GM20000 (cell line): Measurements from ENCODE around the gene SLC7A1.

Experiments
- DNase-seq: peaks from one replicate; pipeline ENCODE4 v3.0.0; 2012; ENCODE audit warnings: low spot score
- TF ChIP-seq, protein P1 (sequence below): IDR thresholded peaks from 2 replicates; pipeline ENCODE4 v1.5.1; 2012; ENCODE audit warnings: mild to moderate bottlenecking, control low read depth; ENCODE audit errors: extremely low read depth, missing control alignments

Gene SLC7A1

DNA sequence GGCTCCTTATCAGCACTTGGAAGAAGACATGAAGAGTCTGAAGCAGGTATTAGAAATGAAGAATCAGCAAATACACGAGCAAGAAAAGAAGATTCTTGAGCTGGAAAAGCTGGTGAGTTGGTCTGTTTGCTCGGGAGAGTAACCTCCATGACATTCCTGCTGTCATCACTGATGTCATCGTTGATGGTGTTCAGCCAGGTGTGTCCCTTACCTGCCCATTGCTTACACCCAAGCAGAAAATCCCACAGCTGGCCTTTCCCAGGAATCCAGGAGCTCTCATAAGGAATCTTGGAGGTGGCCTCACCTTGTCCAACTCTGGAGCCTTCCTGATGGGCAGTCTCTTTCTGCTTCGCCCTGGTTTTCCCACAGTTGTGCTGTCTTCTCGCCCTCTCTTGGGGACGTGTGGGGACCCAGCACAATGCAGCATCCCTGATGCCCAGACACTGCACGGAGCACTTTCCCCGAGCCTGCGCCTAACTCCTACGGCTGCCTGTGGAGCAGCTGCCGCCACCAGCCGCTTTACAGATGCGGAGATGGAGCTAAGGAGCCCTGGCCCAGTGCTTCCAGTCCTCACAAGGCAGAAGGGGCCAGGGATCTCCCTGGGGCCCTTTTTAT, 97.0 kb downstream of the SLC7A1 start:
- DNase-seq: no peak
- TF ChIP-seq, protein P1, sequence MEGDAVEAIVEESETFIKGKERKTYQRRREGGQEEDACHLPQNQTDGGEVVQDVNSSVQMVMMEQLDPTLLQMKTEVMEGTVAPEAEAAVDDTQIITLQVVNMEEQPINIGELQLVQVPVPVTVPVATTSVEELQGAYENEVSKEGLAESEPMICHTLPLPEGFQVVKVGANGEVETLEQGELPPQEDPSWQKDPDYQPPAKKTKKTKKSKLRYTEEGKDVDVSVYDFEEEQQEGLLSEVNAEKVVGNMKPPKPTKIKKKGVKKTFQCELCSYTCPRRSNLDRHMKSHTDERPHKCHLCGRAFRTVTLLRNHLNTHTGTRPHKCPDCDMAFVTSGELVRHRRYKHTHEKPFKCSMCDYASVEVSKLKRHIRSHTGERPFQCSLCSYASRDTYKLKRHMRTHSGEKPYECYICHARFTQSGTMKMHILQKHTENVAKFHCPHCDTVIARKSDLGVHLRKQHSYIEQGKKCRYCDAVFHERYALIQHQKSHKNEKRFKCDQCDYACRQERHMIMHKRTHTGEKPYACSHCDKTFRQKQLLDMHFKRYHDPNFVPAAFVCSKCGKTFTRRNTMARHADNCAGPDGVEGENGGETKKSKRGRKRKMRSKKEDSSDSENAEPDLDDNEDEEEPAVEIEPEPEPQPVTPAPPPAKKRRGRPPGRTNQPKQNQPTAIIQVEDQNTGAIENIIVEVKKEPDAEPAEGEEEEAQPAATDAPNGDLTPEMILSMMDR: no peak

DNA sequence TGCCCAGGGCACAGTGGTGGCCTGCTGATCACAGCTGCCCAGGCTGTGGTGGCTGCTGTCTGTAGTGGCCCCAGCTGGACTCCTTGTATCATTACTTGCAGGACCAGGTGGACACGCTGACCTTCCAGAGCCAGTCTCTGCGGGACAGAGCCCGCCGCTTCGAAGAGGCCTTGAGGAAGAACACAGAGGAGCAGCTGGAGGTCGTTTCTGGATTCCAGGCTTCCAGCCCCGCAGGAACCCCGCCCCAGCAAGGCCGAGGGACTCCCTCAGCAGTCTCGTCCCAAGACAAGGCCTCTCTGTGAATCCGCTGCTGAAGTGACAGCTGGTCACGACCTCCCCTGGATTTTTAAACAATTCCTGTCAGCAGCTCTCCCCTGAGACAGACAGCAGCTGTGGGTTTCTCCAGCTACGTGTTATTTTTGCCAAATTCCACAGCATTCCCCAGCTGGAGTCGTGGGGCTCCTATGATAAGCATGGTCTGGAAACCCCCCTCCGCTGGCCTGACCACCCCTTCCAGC, 98.3 kb downstream of the SLC7A1 start:
- no peak for DNase-seq
- TF ChIP-seq, protein P1: no peak

DNA sequence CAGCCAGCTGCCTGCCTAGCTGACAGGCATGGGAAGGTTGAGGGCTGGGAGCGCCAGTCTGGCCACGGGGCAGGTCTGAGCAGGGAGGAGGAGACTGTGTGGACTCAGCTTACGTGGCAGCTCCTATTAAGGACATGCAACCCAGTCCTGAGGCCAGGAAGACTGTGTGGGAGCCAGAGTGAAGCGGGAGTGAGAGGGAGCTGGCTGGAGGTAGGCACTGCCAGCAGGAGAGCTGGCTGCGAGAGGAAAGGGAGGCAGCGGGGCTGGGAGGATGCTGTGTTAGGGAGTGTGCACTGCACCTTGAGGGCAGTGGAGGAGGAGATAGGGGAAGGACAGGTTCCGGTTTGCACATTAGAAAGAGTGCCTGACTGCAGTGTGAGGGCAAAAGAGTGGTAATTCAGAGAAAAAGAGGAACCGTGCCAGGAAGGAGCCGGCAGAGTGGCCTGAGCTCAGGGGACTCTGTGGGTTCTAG, 99.2 kb downstream of the SLC7A1 start:
- DNase-seq: peak; percentile 39
- TF ChIP-seq, protein P1: no peak

DNA sequence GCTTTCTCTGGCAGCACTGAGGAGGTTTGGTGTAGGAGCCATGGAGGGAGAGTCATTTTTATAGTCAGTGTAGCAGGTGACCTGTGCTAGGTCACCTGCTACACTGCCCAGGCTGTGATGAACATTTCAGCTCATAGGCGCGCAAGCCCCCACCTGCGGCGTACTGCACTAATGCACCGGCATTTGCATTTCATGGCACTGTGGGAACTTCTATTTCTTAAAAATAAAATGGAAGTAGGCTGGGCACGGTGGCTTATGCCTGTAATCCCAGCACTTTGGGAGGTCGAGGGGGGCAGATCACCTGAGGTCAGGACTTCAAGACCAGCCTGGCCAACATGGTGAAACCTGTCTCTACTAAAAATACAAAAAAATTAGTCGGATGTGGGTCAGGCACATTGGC, 101.0 kb downstream of the SLC7A1 start:
- TF ChIP-seq, protein P1: no peak
- DNase-seq: no peak

DNA sequence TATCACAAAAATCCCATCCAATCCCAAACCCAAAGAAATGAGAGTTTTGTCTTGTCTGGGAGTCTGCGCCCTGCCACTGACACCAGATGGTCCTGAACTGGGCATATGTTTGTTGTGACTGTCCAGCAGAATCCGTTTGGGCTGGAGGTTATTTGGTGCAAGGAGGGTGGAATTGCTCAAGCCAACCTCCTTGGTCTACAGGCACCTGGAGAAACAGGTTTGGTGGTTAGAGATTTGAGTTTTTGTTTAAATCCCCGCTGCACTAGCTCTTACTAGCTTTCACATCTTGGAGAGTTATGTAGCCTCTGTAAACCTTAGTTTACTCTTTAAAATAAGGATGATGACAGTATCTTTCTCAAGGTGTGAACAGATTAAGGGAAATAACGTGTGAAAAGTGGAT, 101.7 kb downstream of the SLC7A1 start:
- no peak for DNase-seq
- TF ChIP-seq, protein P1: no peak

DNA sequence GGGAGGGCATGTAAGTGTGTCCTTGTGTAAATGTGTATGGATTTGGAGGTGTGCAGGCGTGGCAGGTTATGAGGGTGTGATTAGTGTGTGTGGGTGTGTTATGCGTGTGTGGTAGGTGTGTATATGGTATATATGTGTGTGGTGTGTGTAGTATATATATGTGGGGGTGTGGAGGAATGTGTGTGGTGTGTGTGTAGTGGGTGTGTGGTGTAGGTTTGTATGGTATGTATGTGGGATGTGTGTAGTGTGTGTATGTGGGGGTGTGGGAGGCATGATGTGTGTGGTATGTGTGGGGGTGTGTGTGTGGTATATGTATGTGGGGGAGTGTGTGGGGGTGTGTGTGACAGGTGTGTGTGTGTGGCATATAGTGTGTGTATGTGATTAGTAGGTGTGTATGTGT, 104.2 kb downstream of the SLC7A1 start:
- DNase-seq: no peak
- TF ChIP-seq, protein P1: no peak

DNA sequence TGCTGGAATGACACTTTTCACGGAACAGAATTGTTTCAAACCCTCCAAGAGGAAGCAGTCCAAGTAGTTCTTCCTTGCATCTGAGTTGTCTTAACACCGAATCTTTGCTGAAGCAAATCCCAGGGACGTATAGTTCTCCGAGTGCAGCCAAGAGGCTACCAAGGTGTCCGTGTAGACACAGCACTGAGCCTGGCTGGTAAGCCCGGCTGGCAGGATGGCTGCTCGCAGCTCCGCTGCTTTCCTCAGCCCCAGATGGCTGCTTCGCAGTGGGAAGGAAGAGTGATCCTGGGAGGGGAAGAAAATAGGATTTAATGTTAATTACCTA, 105.0 kb downstream of the SLC7A1 start:
- no peak for DNase-seq
- TF ChIP-seq, protein P1: no peak
